Liver (tissue), 9 donors: ENCODE data around the gene GALNTL6. TPM values are rescaled to one million over a fixed set of nuclear protein-coding genes. Genes with fewer than 3 reads are reported as not detected.

ENCODE experiments used
- DNase-seq: peaks from one replicate; pipeline ENCODE4 v3.0.0-alpha.2; 2017; ENCODE audit warnings: low spot score
- H3K27ac ChIP-seq, 2 donors: one replicate each; pipeline ENCODE4 v1.7.0; 2013; ENCODE audit warnings: inconsistent platforms in 2 of 2, low read length in 2 of 2, control low read depth in 1 of 2, low read depth in 1 of 2, mild to moderate bottlenecking in 1 of 2
- H3K27me3 ChIP-seq, 4 donors: one replicate each; pipeline versions ENCODE4 v1.6.1 to v1.7.0; 2013; ENCODE audit warnings: low read length in 3 of 4, inconsistent platforms in 1 of 4, mild to moderate bottlenecking in 1 of 4, moderate library complexity in 1 of 4; ENCODE audit not compliant: control insufficient read depth in 4 of 4, insufficient read depth in 4 of 4
- H3K36me3 ChIP-seq, 4 donors: one replicate each; pipeline versions ENCODE4 v1.6.1 to v1.7.0; 2013; ENCODE audit warnings: low read length in 3 of 4, mild to moderate bottlenecking in 3 of 4, low read depth in 1 of 4, moderate library complexity in 1 of 4; ENCODE audit not compliant: control insufficient read depth in 4 of 4, insufficient read depth in 3 of 4
- H3K4me1 ChIP-seq, 4 donors: one replicate each; pipeline versions ENCODE4 v1.6.1 to v1.7.0; 2013; ENCODE audit warnings: low read length in 3 of 4, mild to moderate bottlenecking in 3 of 4, moderate library complexity in 1 of 4; ENCODE audit not compliant: control insufficient read depth in 4 of 4, insufficient read depth in 4 of 4
- H3K4me3 ChIP-seq, 3 donors: one replicate each; pipeline versions ENCODE4 v1.6.1 to v1.7.0; 2013; ENCODE audit warnings: low read length in 3 of 3, control low read depth in 1 of 3, low read depth in 1 of 3, mild to moderate bottlenecking in 1 of 3
- H3K9ac ChIP-seq, 2 donors: one replicate each; pipeline ENCODE4 v1.7.0; 2013; ENCODE audit warnings: low read length in 2 of 2, mild to moderate bottlenecking in 2 of 2, moderate library complexity in 2 of 2, control low read depth in 1 of 2, low read depth in 1 of 2
- H3K9me3 ChIP-seq, 4 donors: one replicate each; pipeline versions ENCODE4 v1.6.1 to v1.7.0; 2013; ENCODE audit warnings: low read length in 3 of 4; ENCODE audit not compliant: control insufficient read depth in 4 of 4
- HNF4G ChIP-seq: IDR thresholded peaks from 2 replicates; pipeline ENCODE4 v1.6.1; 2016; ENCODE audit warnings: antibody characterized with exemption
- MAX ChIP-seq: IDR thresholded peaks from 2 replicates; pipeline ENCODE4 v1.6.1; 2016; ENCODE audit warnings: antibody characterized with exemption
- REST ChIP-seq: IDR thresholded peaks from 2 replicates; pipeline ENCODE4 v1.6.1; 2016; ENCODE audit warnings: antibody characterized with exemption, mild to moderate bottlenecking
- RXRA ChIP-seq, 2 donors: IDR thresholded peaks; 2 replicates each; pipeline ENCODE4 v1.6.1; 2017 to 2018; ENCODE audit warnings: antibody characterized with exemption in 2 of 2, mild to moderate bottlenecking in 1 of 2
- SP1 ChIP-seq: IDR thresholded peaks from 2 replicates; pipeline ENCODE4 v1.6.1; 2018; ENCODE audit warnings: antibody characterized with exemption, mild to moderate bottlenecking
- YY1 ChIP-seq: IDR thresholded peaks from 2 replicates; pipeline ENCODE4 v1.6.1; 2016; ENCODE audit warnings: antibody characterized with exemption, mild to moderate bottlenecking
- ZBTB33 ChIP-seq: IDR thresholded peaks from 2 replicates; pipeline ENCODE4 v1.6.1; 2016; ENCODE audit warnings: antibody characterized with exemption
- WGBS: extraction: QIAGEN DNeasy Blood & Tissue Kit; methylation state at CpG from one replicate; pipeline ENCODE4 v1.1.7; 2013; 5-methylcytosine and 5-hydroxymethylcytosine counted together
- polyA plus RNA-seq, 2 donors: library from polyadenylated mRNA; stranded (reverse) in 1 of 2; unstranded in 1 of 2; fragments of 200-250 nt in 1 of 2; fragments of >200 nt in 1 of 2; fragmentation: Nextera tagmentation in 1 of 2; extraction: Ambion mirVana in 1 of 2; gene quantifications; one replicate each; pipeline versions ENCODE4 v1.2.1 to v1.2.3, GENCODE V29; 2013 to 2015
- total RNA-seq, 2 donors: library from RNA; depleted of rRNA; stranded (reverse); fragments of >200 nt; gene quantifications; one replicate each; pipeline ENCODE4 v1.2.3, GENCODE V29; 2014
- TF ChIP-seq, protein P1 (sequence below): fragments of 150-350 bp; IDR thresholded peaks from 2 replicates; pipeline ENCODE4 v1.5.1; 2017; ENCODE audit warnings: improper control_type of control experiment, low read depth, low read length; ENCODE audit not compliant: missing input control
- donor health status: healthy.
- donor health status: healthy.
- donor health status: healthy.
- donor health status: healthy.
- donor health status: healthy.

GALNTL6 gene
- total and polyA plus RNA-seq, 4 donors: 0.06 to 0.08 TPM; not detected in 2

- TF ChIP-seq, protein P1, sequence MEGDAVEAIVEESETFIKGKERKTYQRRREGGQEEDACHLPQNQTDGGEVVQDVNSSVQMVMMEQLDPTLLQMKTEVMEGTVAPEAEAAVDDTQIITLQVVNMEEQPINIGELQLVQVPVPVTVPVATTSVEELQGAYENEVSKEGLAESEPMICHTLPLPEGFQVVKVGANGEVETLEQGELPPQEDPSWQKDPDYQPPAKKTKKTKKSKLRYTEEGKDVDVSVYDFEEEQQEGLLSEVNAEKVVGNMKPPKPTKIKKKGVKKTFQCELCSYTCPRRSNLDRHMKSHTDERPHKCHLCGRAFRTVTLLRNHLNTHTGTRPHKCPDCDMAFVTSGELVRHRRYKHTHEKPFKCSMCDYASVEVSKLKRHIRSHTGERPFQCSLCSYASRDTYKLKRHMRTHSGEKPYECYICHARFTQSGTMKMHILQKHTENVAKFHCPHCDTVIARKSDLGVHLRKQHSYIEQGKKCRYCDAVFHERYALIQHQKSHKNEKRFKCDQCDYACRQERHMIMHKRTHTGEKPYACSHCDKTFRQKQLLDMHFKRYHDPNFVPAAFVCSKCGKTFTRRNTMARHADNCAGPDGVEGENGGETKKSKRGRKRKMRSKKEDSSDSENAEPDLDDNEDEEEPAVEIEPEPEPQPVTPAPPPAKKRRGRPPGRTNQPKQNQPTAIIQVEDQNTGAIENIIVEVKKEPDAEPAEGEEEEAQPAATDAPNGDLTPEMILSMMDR: no peak
- TF ChIP-seq HNF4G: no peak
- no peak for TF ChIP-seq ZBTB33
- no peak for TF ChIP-seq MAX
These were observed 531.2 kb downstream of the GALNTL6 start (continued) for GRCh38 chr4:172344308-172344938.

- no peak for TF ChIP-seq MAX
- no peak for TF ChIP-seq RXRA (IDR thresholded peaks at IDR 0.05)
- no peak for TF ChIP-seq YY1
- TF ChIP-seq REST: no peak
- no peaks in the 10 kb centered on the region for H3K4me1 ChIP-seq
- 52% methylated on average over 2 of the region's 2 CpGs for WGBS
- H3K9ac ChIP-seq: no peak overlapping the region
- H3K27ac ChIP-seq: no peak overlapping the region
- no peak for DNase-seq
- H3K36me3 ChIP-seq: no peaks in the 10 kb centered on the region
- no peaks in the 10 kb centered on the region for H3K9me3 ChIP-seq
- no peaks in the 10 kb centered on the region for H3K27me3 ChIP-seq
- H3K4me3 ChIP-seq: no peak overlapping the region
These were observed 535.2 kb downstream of the GALNTL6 start for GRCh38 chr4:172348426-172348825.

DNA sequence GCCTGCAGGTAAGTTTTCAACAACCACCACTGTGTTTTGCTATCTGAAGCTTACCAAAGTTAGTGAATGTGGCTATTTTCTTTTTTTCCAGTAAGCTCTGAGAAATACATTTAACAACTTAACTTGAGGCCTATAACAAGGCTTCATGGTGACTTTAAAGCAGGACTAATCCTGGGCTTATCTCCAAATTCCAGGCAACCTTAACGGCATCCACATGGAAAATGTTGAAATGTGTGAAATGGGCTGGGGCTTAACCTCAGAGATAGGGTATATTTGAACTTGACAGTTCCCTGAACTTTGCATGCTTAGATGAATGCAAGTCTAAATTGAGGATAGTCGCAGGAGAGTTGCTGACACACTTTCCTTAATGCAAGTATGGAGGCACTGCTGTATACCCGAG is 539.2 kb downstream of the GALNTL6 start:
- H3K27me3 ChIP-seq: no peaks in the 10 kb centered on the region
- H3K4me1 ChIP-seq: no peaks in the 10 kb centered on the region
- TF ChIP-seq SP1 (no peak), HNF4G (no peak)
- no peak overlapping the region for H3K9ac ChIP-seq
- no peak overlapping the region for H3K27ac ChIP-seq
- H3K4me3 ChIP-seq: no peak overlapping the region
- DNase-seq: no peak
- H3K36me3 ChIP-seq: no peaks in the 10 kb centered on the region
- 47% methylated on average over 3 of the region's 3 CpGs for WGBS
- no peaks in the 10 kb centered on the region for H3K9me3 ChIP-seq
